Esophagus muscularis mucosa (tissue), 3 donors: Measurements from ENCODE around the gene SLC27A1.

Experiments used
- POLR2A ChIP-seq: fragments of 450-650 bp; IDR thresholded peaks from one replicate; pipeline ENCODE4 v1.6.1; 2017; ENCODE audit warnings: antibody characterized with exemption, moderate library complexity, mild to moderate bottlenecking, low read depth
- TF ChIP-seq, protein P1 (sequence below), 3 experiments: fragments of 200-600 bp in 2 of 3; fragments of 450-650 bp in 1 of 3; sonication (generic) in 2 of 3; IDR thresholded peaks; one replicate each; pipeline ENCODE4 v1.5.1; 2017 to 2019; ENCODE audit warnings: antibody characterized with exemption in 3 of 3, mild to moderate bottlenecking in 2 of 3, moderate library complexity in 1 of 3

DNA sequence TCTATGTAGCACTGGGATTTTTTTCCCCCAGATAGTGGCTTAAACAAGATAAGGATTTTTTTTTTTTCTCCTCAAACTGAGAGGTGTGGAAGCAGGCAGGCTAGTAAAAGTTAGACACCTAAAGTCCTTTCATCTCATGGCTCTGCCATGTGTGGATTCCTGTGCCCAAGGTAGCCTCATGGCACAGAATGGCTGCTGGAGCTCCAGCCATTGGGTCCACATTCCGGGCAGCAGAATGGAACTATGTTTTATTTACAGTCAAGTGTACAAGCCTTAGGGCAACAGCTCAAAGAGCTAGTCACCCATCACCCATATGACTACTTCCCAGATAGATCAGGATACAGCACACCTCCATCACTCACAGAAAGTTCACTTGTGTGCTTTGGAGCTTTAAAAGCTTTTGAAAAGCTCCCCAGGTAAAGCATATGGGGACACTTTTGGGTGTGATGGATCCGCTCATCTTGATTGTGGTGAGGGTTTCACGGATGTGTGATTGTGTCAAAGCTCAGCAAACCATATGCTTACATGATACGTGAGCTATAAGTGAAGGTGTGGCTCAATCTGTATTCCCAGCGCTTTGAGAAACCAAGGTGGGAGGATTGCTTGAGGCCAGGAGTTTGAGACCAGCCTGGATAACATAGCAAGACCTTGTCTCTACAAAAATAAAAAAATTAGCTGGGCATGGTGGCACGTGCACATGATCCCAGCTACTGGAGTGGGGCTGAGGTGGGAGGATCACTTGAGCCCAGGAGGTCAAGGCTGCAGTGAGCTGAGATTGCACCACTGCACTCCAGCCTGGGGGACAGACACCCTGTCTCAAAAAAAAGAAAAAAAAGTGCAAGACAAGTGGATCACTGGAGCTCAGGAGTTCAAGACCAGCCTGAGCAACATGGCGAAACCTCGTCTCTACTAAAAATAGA is 59.2 kb downstream of the SLC27A1 start:
- no peak for TF ChIP-seq POLR2A
- TF ChIP-seq, protein P1, sequence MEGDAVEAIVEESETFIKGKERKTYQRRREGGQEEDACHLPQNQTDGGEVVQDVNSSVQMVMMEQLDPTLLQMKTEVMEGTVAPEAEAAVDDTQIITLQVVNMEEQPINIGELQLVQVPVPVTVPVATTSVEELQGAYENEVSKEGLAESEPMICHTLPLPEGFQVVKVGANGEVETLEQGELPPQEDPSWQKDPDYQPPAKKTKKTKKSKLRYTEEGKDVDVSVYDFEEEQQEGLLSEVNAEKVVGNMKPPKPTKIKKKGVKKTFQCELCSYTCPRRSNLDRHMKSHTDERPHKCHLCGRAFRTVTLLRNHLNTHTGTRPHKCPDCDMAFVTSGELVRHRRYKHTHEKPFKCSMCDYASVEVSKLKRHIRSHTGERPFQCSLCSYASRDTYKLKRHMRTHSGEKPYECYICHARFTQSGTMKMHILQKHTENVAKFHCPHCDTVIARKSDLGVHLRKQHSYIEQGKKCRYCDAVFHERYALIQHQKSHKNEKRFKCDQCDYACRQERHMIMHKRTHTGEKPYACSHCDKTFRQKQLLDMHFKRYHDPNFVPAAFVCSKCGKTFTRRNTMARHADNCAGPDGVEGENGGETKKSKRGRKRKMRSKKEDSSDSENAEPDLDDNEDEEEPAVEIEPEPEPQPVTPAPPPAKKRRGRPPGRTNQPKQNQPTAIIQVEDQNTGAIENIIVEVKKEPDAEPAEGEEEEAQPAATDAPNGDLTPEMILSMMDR (IDR thresholded peaks at IDR 0.05): no peak
